ENCODE results near the gene PIK3C3.

GRCh38 chr18:41967680-41968079 is 12.6 kb downstream of the PIK3C3 start:
- TF ChIP-seq, protein P1, sequence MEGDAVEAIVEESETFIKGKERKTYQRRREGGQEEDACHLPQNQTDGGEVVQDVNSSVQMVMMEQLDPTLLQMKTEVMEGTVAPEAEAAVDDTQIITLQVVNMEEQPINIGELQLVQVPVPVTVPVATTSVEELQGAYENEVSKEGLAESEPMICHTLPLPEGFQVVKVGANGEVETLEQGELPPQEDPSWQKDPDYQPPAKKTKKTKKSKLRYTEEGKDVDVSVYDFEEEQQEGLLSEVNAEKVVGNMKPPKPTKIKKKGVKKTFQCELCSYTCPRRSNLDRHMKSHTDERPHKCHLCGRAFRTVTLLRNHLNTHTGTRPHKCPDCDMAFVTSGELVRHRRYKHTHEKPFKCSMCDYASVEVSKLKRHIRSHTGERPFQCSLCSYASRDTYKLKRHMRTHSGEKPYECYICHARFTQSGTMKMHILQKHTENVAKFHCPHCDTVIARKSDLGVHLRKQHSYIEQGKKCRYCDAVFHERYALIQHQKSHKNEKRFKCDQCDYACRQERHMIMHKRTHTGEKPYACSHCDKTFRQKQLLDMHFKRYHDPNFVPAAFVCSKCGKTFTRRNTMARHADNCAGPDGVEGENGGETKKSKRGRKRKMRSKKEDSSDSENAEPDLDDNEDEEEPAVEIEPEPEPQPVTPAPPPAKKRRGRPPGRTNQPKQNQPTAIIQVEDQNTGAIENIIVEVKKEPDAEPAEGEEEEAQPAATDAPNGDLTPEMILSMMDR (IDR thresholded peaks at IDR 0.05): no peak
- TF ChIP-seq POLR2A (IDR thresholded peaks at IDR 0.05): no peak
